ENCODE data around the gene SH2D1A.

GRCh38 chrX:124395145-124395880 lies 49.0 kb downstream of the SH2D1A start:
- TF ChIP-seq POLR2A (IDR thresholded peaks at IDR 0.05; ENCODE audit: low read depth, low read length), result no peak
- no peak for TF ChIP-seq POLR2AphosphoS5 (IDR thresholded peaks at IDR 0.05; ENCODE audit: insufficient read depth, low read depth, low read length)
- TF ChIP-seq CTCF (IDR thresholded peaks at IDR 0.05; ENCODE audit: extremely low read depth in 1 of 2, insufficient read depth in 1 of 2, low read depth in 1 of 2, low read length in 2 of 2), result no peak
- no peak for TF ChIP-seq EZH2 (IDR thresholded peaks at IDR 0.05; ENCODE audit: borderline replicate concordance, low read depth, low read length, severe bottlenecking)
- no peak for TF ChIP-seq JUN (IDR thresholded peaks at IDR 0.05; ENCODE audit: borderline replicate concordance, insufficient read depth, insufficient read length, low read depth)
- TF ChIP-seq MAX (IDR thresholded peaks at IDR 0.05; ENCODE audit: insufficient read depth, insufficient read length), result no peak
- TF ChIP-seq MYC (IDR thresholded peaks at IDR 0.05; ENCODE audit: low read depth, low read length), result no peak
- no peak for TF ChIP-seq FOS (IDR thresholded peaks at IDR 0.05; ENCODE audit: borderline replicate concordance, insufficient read depth, low read length)
- no peak for TF ChIP-seq GATA2 (IDR thresholded peaks at IDR 0.05; ENCODE audit: insufficient read depth, insufficient read length, low read depth, low read length)

Measured in endothelial cell of umbilical vein (primary cell).